HCT116 (cell line): ENCODE data around the gene FILIP1.

Source experiments
- EZH2 ChIP-seq: fragments of 200-600 bp; sonication (generic); IDR thresholded peaks from 2 replicates; pipeline ENCODE4 v1.6.1; 2017; ENCODE audit warnings: antibody characterized with exemption, mixed run types
- EZH2phosphoT487 ChIP-seq: fragments of 200-600 bp; IDR thresholded peaks from 2 replicates; pipeline ENCODE4 v1.6.1; 2018; ENCODE audit warnings: antibody characterized with exemption, borderline replicate concordance
- POLR2A ChIP-seq: IDR thresholded peaks from 2 replicates; pipeline ENCODE4 v1.7.0; 2011; ENCODE audit warnings: borderline replicate concordance; ENCODE audit not compliant: insufficient read depth, insufficient read length; ENCODE audit errors: extremely low read depth
- POLR2AphosphoS5 ChIP-seq: IDR thresholded peaks from 2 replicates; pipeline ENCODE4 v1.6.1; 2011; ENCODE audit warnings: mild to moderate bottlenecking, low read depth, low read length, moderate library complexity
- RAD21 ChIP-seq: IDR thresholded peaks from 2 replicates; pipeline ENCODE4 v1.6.1; 2012; ENCODE audit warnings: low read depth, mild to moderate bottlenecking
- SIN3A ChIP-seq: IDR thresholded peaks from 2 replicates; pipeline ENCODE4 v1.6.1; 2012; ENCODE audit warnings: low read depth
- SP1 ChIP-seq: IDR thresholded peaks from 2 replicates; pipeline ENCODE4 v1.6.1; 2012; ENCODE audit warnings: low read depth
- SRF ChIP-seq: IDR thresholded peaks from 2 replicates; pipeline ENCODE4 v1.6.1; 2012; ENCODE audit warnings: low read depth
- TCF7L2 ChIP-seq: IDR thresholded peaks from 2 replicates; pipeline ENCODE4 v1.7.0; 2011; ENCODE audit warnings: borderline replicate concordance, inconsistent platforms; ENCODE audit not compliant: insufficient read depth, insufficient read length; ENCODE audit errors: extremely low read depth
- ZFX ChIP-seq: fragments of 450-650 bp; IDR thresholded peaks from 2 replicates; pipeline ENCODE4 v1.6.1; 2017
- ZNF274 ChIP-seq: fragments of 200-500 bp; sonication (Bioruptor generic); IDR thresholded peaks from 2 replicates; pipeline ENCODE4 v1.6.1; 2014; ENCODE audit warnings: mild to moderate bottlenecking, low read depth, low read length, inconsistent platforms
- TF ChIP-seq, protein P1 (sequence below), 3 experiments: fragments of 200-600 bp in 1 of 3; sonication (generic) in 1 of 3; IDR thresholded peaks in 2 of 3; conservative IDR thresholded peaks in 1 of 3; 2 replicates each; pipeline ENCODE4 v1.5.1; 2012 to 2017; ENCODE audit warnings: low read depth in 2 of 3, low read length in 2 of 3, antibody characterized with exemption in 1 of 3, borderline replicate concordance in 1 of 3, control low read depth in 1 of 3, mild to moderate bottlenecking in 1 of 3, mixed read lengths in 1 of 3, mixed run types in 1 of 3, moderate library complexity in 1 of 3; ENCODE audit not compliant: insufficient read depth in 1 of 3
- TF ChIP-seq, protein P2 (sequence below): IDR thresholded peaks from 2 replicates; pipeline ENCODE4 v1.6.1; 2012
- TF ChIP-seq, protein P3 (sequence below): IDR thresholded peaks from 2 replicates; pipeline ENCODE4 v1.6.1; 2012; ENCODE audit warnings: low read depth

DNA sequence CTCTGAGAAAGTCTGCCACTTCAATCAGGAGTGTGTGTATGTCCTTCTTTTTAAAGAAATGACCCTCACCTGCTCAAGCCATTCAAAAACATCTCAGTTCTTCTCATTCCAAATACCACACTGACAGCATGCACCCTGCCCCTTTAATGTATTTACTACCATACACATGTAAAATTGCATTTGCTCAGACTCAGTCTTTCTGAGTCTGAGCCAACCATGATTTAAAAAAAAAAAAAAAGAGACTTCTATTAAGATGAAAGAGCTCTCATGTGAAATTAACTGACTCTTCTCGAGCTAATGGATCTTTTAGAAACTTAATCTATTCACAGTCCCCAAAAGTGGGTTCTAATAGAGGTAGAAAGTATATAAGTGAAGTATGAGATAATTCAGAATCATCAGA is 1.4 kb upstream of the FILIP1 start:
- TF ChIP-seq, protein P1, sequence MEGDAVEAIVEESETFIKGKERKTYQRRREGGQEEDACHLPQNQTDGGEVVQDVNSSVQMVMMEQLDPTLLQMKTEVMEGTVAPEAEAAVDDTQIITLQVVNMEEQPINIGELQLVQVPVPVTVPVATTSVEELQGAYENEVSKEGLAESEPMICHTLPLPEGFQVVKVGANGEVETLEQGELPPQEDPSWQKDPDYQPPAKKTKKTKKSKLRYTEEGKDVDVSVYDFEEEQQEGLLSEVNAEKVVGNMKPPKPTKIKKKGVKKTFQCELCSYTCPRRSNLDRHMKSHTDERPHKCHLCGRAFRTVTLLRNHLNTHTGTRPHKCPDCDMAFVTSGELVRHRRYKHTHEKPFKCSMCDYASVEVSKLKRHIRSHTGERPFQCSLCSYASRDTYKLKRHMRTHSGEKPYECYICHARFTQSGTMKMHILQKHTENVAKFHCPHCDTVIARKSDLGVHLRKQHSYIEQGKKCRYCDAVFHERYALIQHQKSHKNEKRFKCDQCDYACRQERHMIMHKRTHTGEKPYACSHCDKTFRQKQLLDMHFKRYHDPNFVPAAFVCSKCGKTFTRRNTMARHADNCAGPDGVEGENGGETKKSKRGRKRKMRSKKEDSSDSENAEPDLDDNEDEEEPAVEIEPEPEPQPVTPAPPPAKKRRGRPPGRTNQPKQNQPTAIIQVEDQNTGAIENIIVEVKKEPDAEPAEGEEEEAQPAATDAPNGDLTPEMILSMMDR (IDR thresholded peaks at IDR 0.05 in 2 of 3, conservative IDR thresholded peaks at IDR 0.05 in 1 of 3; ENCODE audit: borderline replicate concordance in 1 of 3, insufficient read depth in 1 of 3, low read depth in 2 of 3, low read length in 2 of 3): no peak
- TF ChIP-seq POLR2AphosphoS5 (no peak), SP1 (no peak), POLR2A (no peak), TCF7L2 (no peak), EZH2 (no peak), ZNF274 (no peak), RAD21 (no peak), SIN3A (no peak), ZFX (no peak), EZH2phosphoT487 (no peak), SRF (no peak)
- TF ChIP-seq, protein P2, sequence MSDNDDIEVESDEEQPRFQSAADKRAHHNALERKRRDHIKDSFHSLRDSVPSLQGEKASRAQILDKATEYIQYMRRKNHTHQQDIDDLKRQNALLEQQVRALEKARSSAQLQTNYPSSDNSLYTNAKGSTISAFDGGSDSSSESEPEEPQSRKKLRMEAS: no peak
- TF ChIP-seq, protein P3, sequence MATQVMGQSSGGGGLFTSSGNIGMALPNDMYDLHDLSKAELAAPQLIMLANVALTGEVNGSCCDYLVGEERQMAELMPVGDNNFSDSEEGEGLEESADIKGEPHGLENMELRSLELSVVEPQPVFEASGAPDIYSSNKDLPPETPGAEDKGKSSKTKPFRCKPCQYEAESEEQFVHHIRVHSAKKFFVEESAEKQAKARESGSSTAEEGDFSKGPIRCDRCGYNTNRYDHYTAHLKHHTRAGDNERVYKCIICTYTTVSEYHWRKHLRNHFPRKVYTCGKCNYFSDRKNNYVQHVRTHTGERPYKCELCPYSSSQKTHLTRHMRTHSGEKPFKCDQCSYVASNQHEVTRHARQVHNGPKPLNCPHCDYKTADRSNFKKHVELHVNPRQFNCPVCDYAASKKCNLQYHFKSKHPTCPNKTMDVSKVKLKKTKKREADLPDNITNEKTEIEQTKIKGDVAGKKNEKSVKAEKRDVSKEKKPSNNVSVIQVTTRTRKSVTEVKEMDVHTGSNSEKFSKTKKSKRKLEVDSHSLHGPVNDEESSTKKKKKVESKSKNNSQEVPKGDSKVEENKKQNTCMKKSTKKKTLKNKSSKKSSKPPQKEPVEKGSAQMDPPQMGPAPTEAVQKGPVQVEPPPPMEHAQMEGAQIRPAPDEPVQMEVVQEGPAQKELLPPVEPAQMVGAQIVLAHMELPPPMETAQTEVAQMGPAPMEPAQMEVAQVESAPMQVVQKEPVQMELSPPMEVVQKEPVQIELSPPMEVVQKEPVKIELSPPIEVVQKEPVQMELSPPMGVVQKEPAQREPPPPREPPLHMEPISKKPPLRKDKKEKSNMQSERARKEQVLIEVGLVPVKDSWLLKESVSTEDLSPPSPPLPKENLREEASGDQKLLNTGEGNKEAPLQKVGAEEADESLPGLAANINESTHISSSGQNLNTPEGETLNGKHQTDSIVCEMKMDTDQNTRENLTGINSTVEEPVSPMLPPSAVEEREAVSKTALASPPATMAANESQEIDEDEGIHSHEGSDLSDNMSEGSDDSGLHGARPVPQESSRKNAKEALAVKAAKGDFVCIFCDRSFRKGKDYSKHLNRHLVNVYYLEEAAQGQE: no peak
